Measurements from ENCODE around the gene SPRED2.
A peak's percentile ranks its signal among the peaks of the same experiment; 100 is the strongest.

The SPRED2 gene

GRCh38 chr2:65366595-65367125 lies 65.7 kb downstream of the SPRED2 start:
- POLR2A ChIA-PET = interaction anchor here (0.7 to 1.6 kb wide), 4 partner anchors 66 to 153 kb away, joined by 3 to 4 read pairs (median 4); partner anchors contain the start of genes ACTR2 and SPRED2
- peak; percentile 60 for DNase-seq (ENCODE audit: extremely low spot score)
- TF ChIP-seq, protein P1, sequence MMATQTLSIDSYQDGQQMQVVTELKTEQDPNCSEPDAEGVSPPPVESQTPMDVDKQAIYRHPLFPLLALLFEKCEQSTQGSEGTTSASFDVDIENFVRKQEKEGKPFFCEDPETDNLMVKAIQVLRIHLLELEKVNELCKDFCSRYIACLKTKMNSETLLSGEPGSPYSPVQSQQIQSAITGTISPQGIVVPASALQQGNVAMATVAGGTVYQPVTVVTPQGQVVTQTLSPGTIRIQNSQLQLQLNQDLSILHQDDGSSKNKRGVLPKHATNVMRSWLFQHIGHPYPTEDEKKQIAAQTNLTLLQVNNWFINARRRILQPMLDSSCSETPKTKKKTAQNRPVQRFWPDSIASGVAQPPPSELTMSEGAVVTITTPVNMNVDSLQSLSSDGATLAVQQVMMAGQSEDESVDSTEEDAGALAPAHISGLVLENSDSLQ (IDR thresholded peaks at IDR 0.05) = peak; percentile 91
- no peak for TF ChIP-seq FOXK2 (IDR thresholded peaks at IDR 0.05)
- TF ChIP-seq SUZ12 (IDR thresholded peaks at IDR 0.05) = no peak
- TF ChIP-seq CTBP1 (IDR thresholded peaks at IDR 0.05; ENCODE audit: borderline replicate concordance) = peak; percentile 23; the same call in 1 of the 2 replicates
- CTCF ChIA-PET = interaction anchor here (0.9 to 2.3 kb wide), 3 partner anchors 9 to 14 kb away, joined by 3 to 8 read pairs (median 3); no protein-coding TSS in a partner anchor

GRCh38 chr2:65364986-65365733 lies 67.2 kb downstream of the SPRED2 start:
- ChIA-PET CTCF (interaction anchor here (2.3 kb wide), 1 partner anchor 12 kb away, joined by 8 read pairs; no protein-coding TSS in a partner anchor), POLR2A (no interaction called here)
- TF ChIP-seq FOXK2 (IDR thresholded peaks at IDR 0.05) (no peak), CTBP1 (IDR thresholded peaks at IDR 0.05; ENCODE audit: borderline replicate concordance) (no peak), TARDBP (IDR thresholded peaks at IDR 0.05) (no peak)
- no peak for DNase-seq (ENCODE audit: extremely low spot score)

DNA sequence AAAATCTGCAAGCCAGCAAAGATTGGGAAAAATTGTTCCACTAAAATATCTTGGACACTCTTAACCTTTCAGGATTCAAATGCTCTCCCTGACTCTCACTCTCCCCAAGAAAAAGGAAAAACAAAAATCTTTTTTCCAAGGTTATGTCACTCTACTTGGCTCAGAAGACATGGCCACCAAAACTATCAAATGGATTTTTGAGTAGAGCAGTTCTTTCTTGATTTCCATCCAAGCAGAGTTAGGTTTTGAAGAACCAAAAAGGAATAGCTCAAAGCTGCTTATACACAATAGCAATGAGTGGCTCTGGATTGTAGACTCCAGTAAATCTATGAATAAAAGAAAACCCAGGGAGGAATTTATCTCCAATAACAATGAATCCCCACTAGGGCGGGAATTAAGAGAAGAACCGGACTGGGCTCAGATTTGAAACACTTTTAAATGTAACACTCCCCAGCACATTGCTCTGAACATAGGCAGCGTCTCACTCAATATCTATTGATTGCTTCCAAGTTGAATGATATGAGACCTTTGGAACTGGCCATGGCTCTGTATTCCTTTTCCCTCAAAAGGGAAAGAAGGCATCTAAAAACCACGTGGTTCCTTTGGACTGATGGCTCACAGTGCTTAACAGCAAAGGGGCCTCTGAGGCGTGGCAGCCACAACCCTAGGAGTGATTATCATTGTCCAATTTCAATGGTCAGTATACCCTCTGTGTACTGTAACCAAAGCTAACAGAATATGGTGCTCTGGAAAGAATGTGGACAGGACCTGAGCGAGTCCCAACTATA lies 68.3 kb downstream of the SPRED2 start:
- TF ChIP-seq SUZ12 (IDR thresholded peaks at IDR 0.05) (no peak), SP1 (IDR thresholded peaks at IDR 0.05) (no peak), L3MBTL2 (conservative IDR thresholded peaks at IDR 0.05) (peak; percentile 32; the same call in 1 of the 2 replicates)
- CTCF ChIA-PET = interaction anchor here (2.3 kb wide), 1 partner anchor 11 kb away, joined by 8 read pairs; no protein-coding TSS in a partner anchor
- DNase-seq (ENCODE audit: extremely low spot score) = no peak
- POLR2A ChIA-PET = no interaction called here

DNA sequence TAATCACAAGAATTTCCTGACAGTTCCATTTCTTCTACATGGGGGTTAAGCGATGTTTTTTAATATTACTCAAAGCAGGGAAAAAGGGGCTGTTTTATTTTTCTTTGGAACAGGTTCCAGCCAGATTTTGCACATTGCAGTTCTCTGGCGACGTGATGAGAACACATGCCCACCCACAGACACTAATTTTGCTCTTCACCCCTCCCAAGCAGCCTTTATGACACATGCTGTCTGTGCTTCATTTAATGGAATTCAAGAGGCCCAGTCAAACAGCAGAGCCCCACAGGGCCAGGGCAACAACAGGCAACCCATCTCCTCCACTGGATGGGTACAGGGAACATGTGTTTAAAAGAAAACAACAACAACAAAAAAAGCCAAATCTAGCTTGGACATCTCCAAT lies 70.8 kb downstream of the SPRED2 start:
- CTCF ChIA-PET = interaction anchor here (0.8 to 1.2 kb wide), 2 partner anchors 8 to 9 kb away, joined by 3 to 6 read pairs; no protein-coding TSS in a partner anchor
- no peak for TF ChIP-seq SP1 (IDR thresholded peaks at IDR 0.05)
- no peak for TF ChIP-seq ELF4 (IDR thresholded peaks at IDR 0.05)
- TF ChIP-seq FOXA1 (IDR thresholded peaks at IDR 0.05) = no peak
- no peak for TF ChIP-seq HDGF (IDR thresholded peaks at IDR 0.05; ENCODE audit: borderline replicate concordance)
- TF ChIP-seq NFRKB (IDR thresholded peaks at IDR 0.05) = no peak
- TF ChIP-seq FOXK2 (IDR thresholded peaks at IDR 0.05) = no peak
- TF ChIP-seq, protein P1 (IDR thresholded peaks at IDR 0.05) = no peak
- TF ChIP-seq CTBP1 (IDR thresholded peaks at IDR 0.05; ENCODE audit: borderline replicate concordance) = no peak
- no peak for TF ChIP-seq FOXM1 (IDR thresholded peaks at IDR 0.05; ENCODE audit: borderline replicate concordance)
- no peak for TF ChIP-seq LEF1 (IDR thresholded peaks at IDR 0.05; ENCODE audit: borderline replicate concordance)
- no peak for TF ChIP-seq BHLHE40 (IDR thresholded peaks at IDR 0.05; ENCODE audit: borderline replicate concordance)
- no peak for TF ChIP-seq ARNT (IDR thresholded peaks at IDR 0.05)
- TF ChIP-seq SUZ12 (IDR thresholded peaks at IDR 0.05) = no peak
- no peak for TF ChIP-seq TARDBP (IDR thresholded peaks at IDR 0.05)
- TF ChIP-seq ZNF384 (IDR thresholded peaks at IDR 0.05) = no peak
- no peak for TF ChIP-seq L3MBTL2 (conservative IDR thresholded peaks at IDR 0.05)
- no peak for DNase-seq (ENCODE audit: extremely low spot score)
- POLR2A ChIA-PET = no interaction called here

DNA sequence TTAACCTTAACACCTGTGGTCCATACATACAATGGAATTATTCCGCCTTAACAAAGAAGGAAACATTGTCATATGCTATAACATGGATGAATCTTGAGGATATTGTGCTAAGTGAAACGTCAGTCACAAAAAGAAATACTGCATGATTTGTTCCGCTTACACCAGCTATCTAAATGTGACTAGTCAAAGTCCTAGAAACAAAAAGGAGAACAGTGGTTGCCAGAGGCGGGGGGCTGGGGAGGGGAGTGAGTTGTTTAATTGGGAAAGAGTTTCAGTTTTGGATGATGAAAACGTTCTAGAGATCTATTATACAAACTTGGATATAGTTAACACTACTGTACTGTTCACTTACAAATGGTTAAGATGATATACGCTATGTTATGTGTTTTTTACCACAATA lies 72.0 kb downstream of the SPRED2 start:
- ChIA-PET POLR2A (interaction anchor here (0.8 to 1.0 kb wide), 2 partner anchors 27 to 76 kb away, joined by 3 read pairs; no protein-coding TSS in a partner anchor), CTCF (no interaction called here)
- no peak for DNase-seq (ENCODE audit: extremely low spot score)
- TF ChIP-seq SUZ12 (IDR thresholded peaks at IDR 0.05) = no peak

GRCh38 chr2:65358678-65359400 lies 73.6 kb downstream of the SPRED2 start:
- no peak for DNase-seq (ENCODE audit: extremely low spot score)
- POLR2A ChIA-PET = no interaction called here

More at GRCh38 chr2:65358678-65359400, 73.6 kb downstream of the SPRED2 start:
- no peak for TF ChIP-seq FOXA1 (IDR thresholded peaks at IDR 0.05)
- TF ChIP-seq NFRKB (IDR thresholded peaks at IDR 0.05) = no peak
- no peak for TF ChIP-seq FOXK2 (IDR thresholded peaks at IDR 0.05)
- no peak for TF ChIP-seq CTBP1 (IDR thresholded peaks at IDR 0.05; ENCODE audit: borderline replicate concordance)
- no peak for TF ChIP-seq ELF4 (IDR thresholded peaks at IDR 0.05)
- TF ChIP-seq TARDBP (IDR thresholded peaks at IDR 0.05) = no peak
- TF ChIP-seq FOXM1 (IDR thresholded peaks at IDR 0.05; ENCODE audit: borderline replicate concordance) = no peak
- no peak for TF ChIP-seq ARNT (IDR thresholded peaks at IDR 0.05)
- TF ChIP-seq L3MBTL2 (conservative IDR thresholded peaks at IDR 0.05) = no peak
- no peak for TF ChIP-seq SUZ12 (IDR thresholded peaks at IDR 0.05)
- no peak for TF ChIP-seq LEF1 (IDR thresholded peaks at IDR 0.05; ENCODE audit: borderline replicate concordance)
- TF ChIP-seq SP1 (IDR thresholded peaks at IDR 0.05) = no peak
- no peak for TF ChIP-seq BHLHE40 (IDR thresholded peaks at IDR 0.05; ENCODE audit: borderline replicate concordance)
- CTCF ChIA-PET = no interaction called here
